AG10803 (cell line): ENCODE results near the gene OR1L8.
"Not testable (repeated sequence)": the region's sequence is repeated elsewhere in the genome, so short reads cannot be mapped to it uniquely, and the experiment has no call there.

Experiments used
- DNase-seq: peaks from one replicate; pipeline ENCODE4 v3.0.0; 2010; ENCODE audit warnings: low read depth
- H3K4me3 ChIP-seq: 2 replicates; pipeline ENCODE4 v1.5.1; 2011; ENCODE audit warnings: mild to moderate bottlenecking, low read length, control low read depth
- TF ChIP-seq, protein P1 (sequence below): conservative IDR thresholded peaks from 2 replicates; pipeline ENCODE4 v1.5.1; 2011; ENCODE audit warnings: mild to moderate bottlenecking, low read length, control low read depth, inconsistent platforms

OR1L8 gene, protein sequence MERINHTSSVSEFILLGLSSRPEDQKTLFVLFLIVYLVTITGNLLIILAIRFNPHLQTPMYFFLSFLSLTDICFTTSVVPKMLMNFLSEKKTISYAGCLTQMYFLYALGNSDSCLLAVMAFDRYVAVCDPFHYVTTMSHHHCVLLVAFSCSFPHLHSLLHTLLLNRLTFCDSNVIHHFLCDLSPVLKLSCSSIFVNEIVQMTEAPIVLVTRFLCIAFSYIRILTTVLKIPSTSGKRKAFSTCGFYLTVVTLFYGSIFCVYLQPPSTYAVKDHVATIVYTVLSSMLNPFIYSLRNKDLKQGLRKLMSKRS

DNA sequence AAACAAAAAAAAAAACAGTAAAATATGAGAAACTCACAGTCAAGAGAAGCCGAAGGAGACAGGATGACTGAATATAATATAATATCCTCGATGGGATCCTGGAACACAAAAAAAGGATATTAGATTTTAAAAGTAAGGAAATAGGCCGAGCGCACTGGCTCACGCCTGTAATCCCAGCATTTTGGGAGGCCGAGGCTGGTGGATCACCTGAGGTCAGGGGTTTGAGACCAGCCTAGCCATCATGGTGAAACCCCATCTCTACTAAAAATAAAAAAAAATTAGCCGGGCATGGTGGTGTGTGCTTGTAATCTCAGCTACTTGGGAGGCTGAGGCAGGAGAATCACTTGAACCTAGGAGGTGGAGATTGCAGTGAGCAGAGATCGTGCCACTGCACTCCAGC, at the start of gene OR1L8:
Gene OR1L8 (minus strand): TSS at position 101 of the 400 bp plus-strand sequence. CDS start 14,907 bp downstream, outside the sequence.
- not testable (repeated sequence) for DNase-seq, H3K4me3 ChIP-seq

DNA sequence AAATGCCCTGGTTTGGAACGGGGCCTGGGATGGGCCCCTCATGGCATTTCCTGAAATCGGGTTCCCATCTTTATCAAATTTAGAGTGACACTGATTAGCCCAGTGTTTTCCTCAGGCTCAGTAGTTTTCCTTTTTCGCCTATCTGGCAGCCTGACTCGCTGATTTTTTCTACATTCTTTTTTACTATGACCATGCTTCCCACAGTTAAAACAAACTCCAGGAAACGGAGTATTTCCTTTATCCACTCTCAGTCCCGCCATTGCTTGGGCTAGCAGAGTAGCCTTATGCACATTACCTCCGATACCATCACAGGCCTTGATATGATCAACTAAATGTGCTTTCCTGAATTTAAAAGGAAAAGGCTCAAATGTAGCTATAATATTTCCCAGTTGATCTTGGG, 36.8 kb upstream of the OR1L8 start:
- H3K4me3 ChIP-seq, result no peak overlapping the region
- DNase-seq, result no peak
- TF ChIP-seq, protein P1, sequence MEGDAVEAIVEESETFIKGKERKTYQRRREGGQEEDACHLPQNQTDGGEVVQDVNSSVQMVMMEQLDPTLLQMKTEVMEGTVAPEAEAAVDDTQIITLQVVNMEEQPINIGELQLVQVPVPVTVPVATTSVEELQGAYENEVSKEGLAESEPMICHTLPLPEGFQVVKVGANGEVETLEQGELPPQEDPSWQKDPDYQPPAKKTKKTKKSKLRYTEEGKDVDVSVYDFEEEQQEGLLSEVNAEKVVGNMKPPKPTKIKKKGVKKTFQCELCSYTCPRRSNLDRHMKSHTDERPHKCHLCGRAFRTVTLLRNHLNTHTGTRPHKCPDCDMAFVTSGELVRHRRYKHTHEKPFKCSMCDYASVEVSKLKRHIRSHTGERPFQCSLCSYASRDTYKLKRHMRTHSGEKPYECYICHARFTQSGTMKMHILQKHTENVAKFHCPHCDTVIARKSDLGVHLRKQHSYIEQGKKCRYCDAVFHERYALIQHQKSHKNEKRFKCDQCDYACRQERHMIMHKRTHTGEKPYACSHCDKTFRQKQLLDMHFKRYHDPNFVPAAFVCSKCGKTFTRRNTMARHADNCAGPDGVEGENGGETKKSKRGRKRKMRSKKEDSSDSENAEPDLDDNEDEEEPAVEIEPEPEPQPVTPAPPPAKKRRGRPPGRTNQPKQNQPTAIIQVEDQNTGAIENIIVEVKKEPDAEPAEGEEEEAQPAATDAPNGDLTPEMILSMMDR, result no peak

DNA sequence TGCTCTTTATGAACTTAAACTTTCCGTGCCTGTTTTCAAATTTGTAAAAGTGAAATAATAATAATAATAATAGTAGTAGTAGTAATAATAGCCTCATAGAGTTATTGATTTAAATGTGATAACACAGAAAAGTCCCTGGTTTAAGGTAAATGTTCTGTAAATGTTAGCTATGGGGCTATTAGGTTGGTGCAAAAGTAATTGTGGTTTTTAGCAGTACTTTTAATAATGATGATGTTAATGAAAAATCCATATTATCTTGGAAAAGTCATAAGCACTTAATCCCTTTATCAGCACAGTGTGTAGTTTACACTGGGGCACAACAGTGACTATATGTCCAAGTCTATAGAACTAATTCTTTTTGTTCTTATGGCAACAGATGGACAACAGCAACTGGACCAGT, 31.2 kb upstream of the OR1L8 start, which contains the start of gene OR1Q1:
Gene OR1Q1 (plus strand): TSS at position 377 of the 400 bp plus-strand sequence. CDS start 0 bp downstream, at position 377.
- no peak within 1 kb of the TSS for H3K4me3 ChIP-seq
- no peak for DNase-seq
- TF ChIP-seq, protein P1, result no peak

DNA sequence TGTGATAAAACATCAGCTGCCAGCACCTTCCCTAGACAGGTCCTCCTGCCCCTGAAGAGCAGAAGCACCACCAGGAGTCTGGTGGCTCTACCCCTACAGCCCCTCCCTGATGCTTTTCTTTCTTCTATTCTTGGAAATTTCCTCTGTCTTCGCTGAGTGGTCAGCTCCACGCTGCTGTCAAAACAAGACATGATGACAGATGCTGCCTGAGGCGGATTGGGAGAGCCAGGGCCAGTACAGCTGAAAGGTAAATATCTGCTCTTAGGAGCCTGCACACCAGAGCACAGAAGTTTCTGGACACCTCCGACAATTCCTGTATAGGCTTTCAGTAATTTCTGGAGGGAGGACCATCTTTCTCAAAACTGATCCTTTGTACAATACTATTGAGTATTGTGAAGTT, 26.6 kb upstream of the OR1L8 start:
- TF ChIP-seq, protein P1, result no peak
- H3K4me3 ChIP-seq, result no peak overlapping the region
- DNase-seq, result no peak

DNA sequence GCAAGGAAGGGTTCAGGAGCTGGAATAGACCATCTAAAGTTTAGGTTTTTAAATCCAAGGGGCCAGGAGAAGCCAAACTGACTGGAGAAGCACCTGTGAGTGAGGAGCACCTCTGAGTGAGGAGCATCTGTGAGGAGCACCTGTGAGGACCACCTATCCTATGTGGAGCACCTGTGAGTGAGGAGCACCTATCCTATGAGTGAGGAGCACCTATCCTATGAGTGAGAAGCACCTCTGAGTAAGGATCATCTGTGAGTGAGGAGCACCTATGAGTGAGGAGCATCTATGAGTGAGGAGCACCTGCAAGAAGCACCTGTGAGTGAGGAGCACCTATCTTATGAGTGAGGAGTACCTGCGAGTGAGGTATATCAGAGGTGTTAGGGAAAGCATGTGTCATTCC, 23.4 kb upstream of the OR1L8 start:
- DNase-seq, result no peak
- H3K4me3 ChIP-seq, result no peak overlapping the region
- TF ChIP-seq, protein P1, result no peak

DNA sequence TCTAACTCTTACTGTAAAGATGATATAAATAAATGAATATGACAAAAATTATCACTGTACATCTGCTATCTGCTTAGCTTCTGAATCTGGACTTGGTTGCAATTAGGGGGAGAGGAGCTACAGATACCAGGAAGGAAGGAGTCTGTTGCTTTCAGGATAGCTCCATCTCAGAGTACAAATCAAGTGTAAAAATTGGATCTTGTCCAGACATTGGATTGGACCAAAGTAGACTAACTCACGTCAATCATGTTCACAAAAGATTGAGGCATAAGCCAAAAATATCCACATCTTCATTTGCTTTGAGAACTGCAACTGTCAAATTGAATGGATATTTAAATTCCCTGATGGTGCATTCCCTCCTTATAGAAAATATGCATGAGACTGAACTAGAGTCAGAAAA, 22.5 kb upstream of the OR1L8 start:
- H3K4me3 ChIP-seq, result no peak overlapping the region
- no peak for DNase-seq
- TF ChIP-seq, protein P1, result no peak

DNA sequence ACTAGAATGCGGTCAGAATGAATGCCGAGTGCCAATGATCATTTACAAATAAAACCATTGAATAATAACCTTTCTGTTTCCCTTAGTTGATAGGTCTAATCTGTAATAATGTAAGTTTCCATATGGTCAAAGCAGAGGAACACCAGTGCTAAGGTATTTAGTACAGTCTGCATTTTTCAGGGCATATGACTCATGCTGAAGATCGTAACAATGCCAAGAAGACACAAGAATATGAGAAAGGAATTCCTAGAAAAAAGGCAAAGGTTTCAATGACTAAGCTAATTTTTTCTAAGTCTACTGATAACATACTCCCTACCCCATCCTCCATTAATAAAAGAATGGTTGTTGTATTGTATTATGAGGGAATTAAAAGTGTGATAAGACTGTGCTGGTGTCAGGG, 2.8 kb downstream of the OR1L8 start:
- TF ChIP-seq, protein P1, result no peak
- peak; percentile 84 for DNase-seq
- H3K4me3 ChIP-seq, result no peak overlapping the region
